Measurements from ENCODE around the gene DLGAP3.

DNA sequence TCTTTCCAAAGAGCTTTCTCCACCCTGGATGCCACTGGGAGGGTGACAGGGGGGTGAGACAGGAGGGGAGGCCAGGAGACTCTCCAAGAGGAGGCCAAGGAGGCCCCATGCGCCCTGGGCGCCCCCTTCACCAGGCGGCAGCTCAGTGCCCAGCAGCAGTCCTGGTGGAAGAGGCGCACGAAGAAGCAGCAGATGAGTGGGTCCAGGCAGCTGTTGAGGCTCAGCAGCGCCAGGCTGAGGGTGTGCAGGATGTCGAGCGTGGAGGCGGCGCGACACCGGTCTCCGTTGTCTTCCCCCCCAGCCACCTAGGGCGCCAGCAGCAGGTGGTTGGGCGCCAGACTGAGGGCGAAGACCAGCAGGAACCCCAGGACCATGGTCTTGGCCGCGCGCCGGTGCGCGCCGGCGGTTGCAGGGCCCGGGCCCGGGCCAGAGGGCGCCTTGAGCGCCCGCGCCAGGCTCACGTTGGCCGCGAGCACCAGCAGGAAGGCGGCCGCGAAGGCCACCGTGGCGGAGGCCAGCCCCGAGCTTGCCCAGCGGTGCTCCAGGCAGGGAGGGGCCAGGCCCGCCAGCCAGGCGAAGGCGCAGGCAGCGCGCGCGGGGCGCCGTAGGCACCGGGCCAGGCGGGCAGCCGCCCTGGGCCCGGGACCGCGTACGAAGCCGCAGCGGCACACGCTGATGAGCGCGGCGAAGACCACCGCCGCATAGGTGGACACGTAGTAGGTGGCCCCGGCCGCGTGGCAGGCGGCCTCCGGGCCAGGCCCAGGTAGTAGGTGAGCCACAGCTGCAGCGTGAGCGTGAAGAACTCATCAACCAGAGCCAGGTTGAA is 47.1 kb upstream of the DLGAP3 start:
- TF ChIP-seq, protein P1, sequence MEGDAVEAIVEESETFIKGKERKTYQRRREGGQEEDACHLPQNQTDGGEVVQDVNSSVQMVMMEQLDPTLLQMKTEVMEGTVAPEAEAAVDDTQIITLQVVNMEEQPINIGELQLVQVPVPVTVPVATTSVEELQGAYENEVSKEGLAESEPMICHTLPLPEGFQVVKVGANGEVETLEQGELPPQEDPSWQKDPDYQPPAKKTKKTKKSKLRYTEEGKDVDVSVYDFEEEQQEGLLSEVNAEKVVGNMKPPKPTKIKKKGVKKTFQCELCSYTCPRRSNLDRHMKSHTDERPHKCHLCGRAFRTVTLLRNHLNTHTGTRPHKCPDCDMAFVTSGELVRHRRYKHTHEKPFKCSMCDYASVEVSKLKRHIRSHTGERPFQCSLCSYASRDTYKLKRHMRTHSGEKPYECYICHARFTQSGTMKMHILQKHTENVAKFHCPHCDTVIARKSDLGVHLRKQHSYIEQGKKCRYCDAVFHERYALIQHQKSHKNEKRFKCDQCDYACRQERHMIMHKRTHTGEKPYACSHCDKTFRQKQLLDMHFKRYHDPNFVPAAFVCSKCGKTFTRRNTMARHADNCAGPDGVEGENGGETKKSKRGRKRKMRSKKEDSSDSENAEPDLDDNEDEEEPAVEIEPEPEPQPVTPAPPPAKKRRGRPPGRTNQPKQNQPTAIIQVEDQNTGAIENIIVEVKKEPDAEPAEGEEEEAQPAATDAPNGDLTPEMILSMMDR (IDR thresholded peaks at IDR 0.05): no peak
- no peak for TF ChIP-seq POLR2AphosphoS5 (IDR thresholded peaks at IDR 0.05)
- TF ChIP-seq POLR2A (IDR thresholded peaks at IDR 0.05): no peak
- TF ChIP-seq EP300 (IDR thresholded peaks at IDR 0.05): no peak

Measured in upper lobe of left lung (tissue), 4 donors.